HG02885 (cell line): Measurements from ENCODE around the gene BCCIP.

Experiments
- ATAC-seq: cut with Tn5 transposase; IDR thresholded peaks from one replicate; pipeline ENCODE4 v1.9.1; 2021; ENCODE audit warnings: mild to moderate bottlenecking; ENCODE audit not compliant: unreplicated experiment, poor library complexity

The BCCIP gene

DNA sequence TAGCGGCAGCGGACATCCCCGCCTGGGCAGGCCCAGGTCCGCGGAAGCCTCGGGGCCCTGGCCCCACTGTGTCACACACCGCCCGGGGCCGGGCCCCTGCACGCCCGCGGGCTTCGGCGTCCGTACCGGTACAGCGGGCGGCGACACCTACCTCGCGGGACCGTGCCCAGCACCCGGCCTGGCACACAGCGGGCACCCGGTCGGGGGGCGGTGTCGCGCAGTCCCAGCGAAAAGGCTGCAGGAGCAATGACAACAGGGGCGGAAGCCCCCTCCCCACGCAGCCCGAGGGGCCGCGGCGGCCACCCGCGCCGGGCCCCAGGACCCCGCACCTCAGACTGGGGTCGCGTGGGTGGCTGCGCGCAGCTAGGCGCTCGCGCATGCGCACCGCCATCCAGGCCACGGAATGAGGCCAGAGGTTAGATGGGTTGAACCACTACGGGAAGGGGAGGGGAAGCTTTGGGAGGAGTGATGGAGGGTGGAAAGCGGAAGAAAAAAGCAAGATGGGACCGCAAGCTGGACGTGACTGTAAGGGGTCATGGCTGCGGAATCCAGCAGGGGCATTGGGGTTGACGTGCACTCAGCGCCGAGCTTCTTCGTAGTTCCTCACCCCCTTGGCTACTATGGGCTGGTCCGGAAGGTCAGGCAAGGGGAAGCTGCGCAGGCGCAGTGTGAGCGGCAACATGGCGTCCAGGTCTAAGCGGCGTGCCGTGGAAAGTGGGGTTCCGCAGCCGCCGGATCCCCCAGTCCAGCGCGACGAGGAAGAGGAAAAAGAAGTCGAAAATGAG is at the start of gene BCCIP, which contains the start of gene UROS:
Gene BCCIP (plus strand): TSS at position 669 of the 785 bp plus-strand sequence. CDS start 12 bp downstream, at position 681.
Gene UROS (minus strand): TSS at position 381 of the 785 bp plus-strand sequence. CDS start 6,759 bp downstream, outside the sequence.
- ATAC-seq, result peak; percentile 76

- ATAC-seq, result no peak
These were observed 49.4 kb upstream of the BCCIP start for GRCh38 chr10:125773687-125774543.

DNA sequence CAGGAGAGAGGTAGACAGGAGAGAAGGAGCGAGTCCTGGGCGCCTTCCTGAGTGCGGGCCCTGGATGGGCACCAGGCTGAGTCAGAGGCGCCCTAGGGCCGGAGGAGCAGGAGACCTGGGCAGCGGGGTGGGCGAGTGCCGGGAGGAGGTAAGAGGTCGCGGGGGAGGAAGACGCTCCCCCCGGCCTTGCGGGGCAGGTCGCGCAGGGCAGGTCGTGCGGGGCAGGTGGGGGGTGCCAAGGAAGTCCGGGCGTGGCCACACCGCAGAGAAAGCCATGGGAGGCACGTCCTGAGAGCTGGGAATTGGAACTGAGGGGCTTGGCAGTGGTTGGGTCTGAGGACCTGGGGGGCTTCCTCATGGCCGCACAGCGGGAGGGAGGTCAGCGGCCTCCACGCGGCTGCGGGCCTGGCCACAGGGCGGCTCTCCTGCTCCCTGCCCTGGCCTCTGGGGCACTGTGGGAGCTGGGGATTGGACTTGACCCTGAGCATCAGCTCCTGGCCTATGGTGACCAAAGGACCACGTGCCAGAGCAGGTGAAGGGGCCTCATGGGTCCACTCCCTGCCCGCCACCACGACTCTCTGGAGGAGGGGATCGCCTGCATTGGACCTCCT is 48.7 kb upstream of the BCCIP start:
- ATAC-seq, result no peak

GRCh38 chr10:125775491-125776106 is 47.7 kb upstream of the BCCIP start, which contains the start of gene MMP21:
TSS of gene MMP21 (minus strand) at chr10:125775821. CDS start at chr10:125775821, 0 bp downstream.
- ATAC-seq, result no peak

DNA sequence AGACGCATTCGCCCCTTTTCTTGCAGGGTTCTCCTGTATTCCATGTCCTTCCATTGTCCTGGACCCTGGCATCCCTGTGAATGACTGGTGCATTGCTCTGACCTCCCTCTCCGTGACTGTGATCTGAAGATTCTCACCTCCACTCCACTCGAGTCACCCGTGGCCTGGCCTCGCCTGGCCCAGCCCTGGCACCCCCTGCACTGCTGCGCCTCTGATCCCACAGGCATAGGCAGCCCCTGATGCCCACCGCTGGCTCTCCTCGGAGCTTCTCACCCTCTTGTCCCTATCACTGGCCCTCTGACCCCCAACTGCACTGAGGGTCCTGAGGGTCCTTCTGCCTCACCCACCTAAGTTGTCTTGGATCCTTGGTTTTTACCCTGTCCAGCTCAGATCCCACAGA is 45.5 kb upstream of the BCCIP start:
- ATAC-seq, result no peak

DNA sequence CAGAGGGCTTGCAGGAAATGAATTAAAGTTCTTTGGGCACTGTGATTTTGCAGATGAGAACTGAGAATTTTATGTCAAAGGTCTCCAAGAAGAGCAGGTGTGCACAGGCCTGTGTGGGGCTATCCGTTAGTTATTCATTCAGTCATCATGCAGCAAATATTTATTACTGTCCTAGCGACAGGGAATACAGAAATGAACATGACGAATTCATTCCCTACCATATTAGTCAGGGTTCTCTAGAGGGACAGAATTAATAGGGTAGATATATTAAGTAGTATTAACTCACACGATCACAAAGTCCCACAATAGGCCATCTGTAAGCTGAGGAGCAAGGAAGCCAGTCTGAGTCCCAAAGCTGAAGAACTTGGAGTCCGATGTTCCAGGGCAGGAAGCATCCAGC is 44.8 kb upstream of the BCCIP start:
- no peak for ATAC-seq

GRCh38 chr10:125779403-125780327 is 43.7 kb upstream of the BCCIP start:
- no peak for ATAC-seq

DNA sequence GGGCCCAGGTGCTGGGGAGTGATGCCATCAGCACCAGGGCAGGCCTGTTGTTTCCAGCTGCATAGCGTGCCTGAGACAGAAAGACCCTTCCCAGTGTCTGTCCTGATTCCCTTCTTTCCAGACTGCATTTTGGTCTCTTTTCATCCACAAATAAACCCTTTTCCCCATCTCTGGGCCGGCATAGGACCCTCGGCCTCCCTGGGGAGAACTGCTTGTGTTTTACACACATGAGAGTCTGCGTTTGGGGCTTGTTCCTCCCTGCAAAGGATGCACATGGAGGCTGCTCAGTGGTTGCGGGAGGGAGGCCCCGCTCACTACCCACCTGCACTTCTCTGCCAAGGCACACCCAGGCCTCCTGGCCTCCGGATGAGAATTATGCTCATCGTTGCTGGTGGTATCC is 42.0 kb upstream of the BCCIP start:
- no peak for ATAC-seq

DNA sequence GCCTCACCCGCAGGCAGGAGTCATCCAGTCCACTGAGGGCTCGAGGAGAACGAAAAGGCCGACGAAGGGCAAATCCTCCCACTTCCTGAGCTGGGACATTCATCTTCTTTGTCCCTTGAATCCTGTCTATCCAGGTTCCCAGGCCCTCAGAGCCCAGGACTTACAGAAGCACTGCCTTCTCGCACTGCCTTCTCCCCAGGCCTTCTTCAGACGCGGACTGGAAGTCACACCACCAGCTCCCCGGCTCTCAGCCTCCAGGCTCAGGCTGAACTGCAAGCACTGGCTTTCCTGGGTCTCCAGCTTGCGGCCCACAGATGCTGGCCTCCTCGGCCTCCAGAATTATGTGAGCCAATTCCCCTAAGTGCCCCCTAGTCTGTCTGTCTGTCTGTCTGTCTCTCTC is 41.3 kb upstream of the BCCIP start:
- no peak for ATAC-seq

DNA sequence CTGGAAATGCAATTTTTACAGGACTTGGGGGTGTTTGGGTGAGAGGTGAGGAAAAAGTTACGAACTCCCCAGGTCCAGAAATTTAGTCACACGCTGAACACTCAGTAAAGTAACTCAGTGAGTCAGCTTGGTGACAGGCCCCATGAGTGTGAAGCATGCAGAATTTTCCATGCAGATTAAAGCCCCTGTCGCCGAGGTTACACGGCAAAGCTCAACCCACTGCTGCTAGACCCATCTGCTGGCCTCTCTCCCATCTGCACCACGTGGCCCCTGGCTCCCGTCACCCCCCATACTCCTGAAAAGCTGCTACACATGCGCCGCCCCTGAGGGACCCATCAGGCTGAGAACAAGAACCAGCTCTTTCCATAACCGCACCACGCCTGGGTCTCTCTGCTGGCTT is 40.7 kb upstream of the BCCIP start:
- no peak for ATAC-seq

GRCh38 chr10:125783408-125783807 is 39.9 kb upstream of the BCCIP start:
- no peak for ATAC-seq

DNA sequence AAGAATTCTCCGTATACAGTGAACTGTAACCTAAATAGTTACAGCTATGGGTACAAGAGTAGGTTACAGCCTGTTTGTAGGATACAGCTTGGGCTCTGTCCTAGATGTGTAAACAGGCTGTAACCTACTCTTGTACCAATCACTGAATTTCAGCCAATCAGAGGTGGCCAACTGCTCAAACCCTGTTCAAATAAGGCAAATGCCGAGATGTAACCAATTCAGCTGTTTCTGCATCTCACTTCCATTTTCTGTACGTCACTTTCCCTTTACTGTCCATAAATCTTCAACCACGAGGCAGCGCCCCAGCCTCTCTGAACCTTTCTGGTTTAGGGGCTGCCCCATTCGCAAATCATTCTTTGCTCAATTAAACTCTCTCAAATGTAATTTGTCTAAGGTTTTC is 39.4 kb upstream of the BCCIP start:
- ATAC-seq, result peak; percentile 76

DNA sequence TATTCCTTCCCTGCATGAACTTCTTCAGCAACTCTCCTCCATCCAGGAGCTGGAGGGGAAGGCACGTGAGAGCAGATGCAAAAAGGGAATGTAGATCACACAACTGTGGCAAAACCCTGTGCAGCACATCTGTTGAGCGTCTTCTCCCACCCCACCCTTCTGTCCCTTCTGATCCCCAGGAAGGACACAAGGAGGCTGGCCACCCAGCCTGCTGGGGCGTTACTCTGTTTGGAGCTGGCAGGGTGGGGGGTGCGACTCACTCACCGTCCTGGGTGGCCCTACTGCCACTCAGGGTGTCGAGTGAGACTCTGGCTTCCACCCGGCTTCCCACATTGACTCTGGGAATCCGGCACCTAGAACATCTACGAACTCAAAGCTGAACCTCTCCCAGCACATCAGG is 37.6 kb upstream of the BCCIP start:
- ATAC-seq, result no peak

DNA sequence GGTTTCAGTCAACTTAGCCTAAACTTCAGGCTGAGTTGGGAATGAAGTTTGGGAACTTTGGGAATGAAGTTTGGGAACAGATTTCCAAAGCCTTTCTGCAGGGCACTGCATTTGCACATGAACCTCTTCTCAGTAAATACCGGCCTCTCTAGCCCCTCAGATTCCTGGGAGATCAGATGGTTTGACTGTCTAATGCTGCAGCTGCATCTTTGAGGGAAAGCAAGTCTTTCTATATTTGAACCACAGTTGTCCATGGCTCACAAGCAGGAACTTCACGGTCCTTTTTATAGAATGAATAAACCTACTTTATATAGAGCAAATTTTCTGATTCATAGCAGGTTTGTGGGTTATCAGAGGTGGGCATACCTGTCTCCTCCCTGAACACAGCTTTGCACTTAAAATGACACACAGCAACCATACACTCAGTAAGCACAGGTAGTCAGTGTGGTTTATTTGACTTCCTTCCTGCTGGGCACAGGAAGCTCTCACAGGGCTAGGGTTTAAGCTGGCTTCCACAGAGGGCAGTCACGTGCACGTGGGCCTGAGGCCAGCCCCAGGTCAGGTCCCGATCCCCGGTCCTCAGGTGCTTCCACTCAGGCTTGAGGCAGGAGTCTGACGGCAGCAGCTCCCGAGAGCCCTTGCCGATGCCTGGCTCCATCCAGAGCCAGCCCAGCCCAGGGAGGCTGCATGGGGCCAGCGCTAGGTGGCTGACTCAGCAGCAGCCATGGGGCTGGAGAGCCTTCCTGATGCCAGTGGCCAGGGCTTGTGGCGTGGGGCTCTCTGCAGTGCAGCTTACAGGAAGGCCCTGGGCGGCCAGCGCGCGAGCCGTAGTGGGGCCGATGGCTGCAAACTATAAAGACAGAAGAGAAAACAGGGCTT is 35.0 kb upstream of the BCCIP start:
- ATAC-seq, result no peak

DNA sequence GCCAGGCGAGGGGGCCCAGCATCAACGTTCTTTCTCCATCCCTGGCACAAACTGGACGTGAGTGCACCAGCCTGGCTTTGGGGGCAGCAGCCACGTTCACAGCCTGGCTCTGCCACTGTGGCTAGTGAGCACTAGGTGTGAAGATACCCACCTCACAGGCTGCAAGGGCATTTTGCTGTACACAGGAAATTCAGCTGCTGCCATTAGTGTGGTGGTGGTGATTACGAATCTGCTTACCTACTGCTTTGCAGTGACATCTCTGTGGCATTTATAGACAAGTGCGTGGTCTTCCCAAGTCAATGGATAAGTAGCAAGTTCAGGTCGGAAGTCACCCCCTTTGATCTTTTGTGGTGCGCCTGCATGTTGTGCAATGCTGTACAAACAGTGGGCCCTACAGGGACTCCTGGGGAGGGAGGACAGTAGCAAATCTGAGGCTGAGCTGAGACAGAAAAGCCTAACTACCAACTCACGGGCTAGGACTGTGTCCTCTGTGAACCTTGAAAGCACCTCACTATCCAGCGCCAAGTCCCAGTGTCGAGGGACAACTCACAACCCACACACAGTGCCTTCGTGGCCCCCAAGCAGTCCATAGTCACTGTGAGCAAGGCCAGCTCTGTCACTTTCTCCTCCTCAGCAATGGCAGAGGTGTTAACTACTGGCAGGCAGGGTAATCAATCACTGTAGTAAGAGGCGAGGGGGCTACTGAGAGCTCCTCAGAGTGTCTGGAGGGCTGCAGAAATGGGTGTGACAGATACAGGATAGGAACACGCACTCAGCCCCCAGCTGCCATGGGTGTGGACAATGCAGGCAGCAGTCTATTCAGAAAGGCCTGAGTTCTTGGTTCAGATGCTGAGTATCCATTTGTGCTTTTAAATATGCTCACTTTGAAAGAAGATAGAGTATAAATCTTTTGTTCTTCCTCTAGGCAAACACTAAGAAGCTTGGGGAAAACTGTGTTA is 30.7 kb upstream of the BCCIP start:
- ATAC-seq, result no peak

DNA sequence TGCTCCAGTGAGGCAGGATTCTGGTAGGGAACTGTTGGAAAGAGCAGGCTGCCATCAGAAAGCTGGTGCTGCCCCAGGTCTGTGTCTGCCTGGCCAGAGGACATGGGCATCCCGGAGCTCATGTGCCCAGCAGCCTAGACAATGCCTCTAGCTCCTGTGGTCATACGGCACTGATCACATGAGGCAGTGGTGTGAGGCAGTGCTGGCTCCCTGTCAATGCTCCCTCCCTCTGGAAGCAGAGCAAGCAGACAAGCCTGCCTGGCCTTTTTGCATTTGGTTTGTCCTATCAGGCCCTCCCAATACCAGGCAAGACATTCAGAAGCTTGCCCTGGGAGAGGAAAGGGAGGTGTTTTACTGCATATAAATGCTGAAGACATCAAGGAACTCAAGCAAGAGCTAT is 28.2 kb upstream of the BCCIP start:
- no peak for ATAC-seq

- no peak for ATAC-seq
These were observed 27.6 kb upstream of the BCCIP start for GRCh38 chr10:125795637-125796190.
